SU-DHL-6 (cell line): Measurements from ENCODE around the gene INSL3.
A peak's percentile ranks its signal among the peaks of the same experiment; 100 is the strongest.

Source experiments
- H2AFZ ChIP-seq: fragments of 200-600 bp; sonication (generic); 2 replicates; pipeline ENCODE4 v1.6.1; 2014; ENCODE audit warnings: low read depth, mild to moderate bottlenecking, moderate library complexity, mixed read lengths, antibody characterized with exemption, low read length; ENCODE audit not compliant: severe bottlenecking
- H3F3A ChIP-seq: fragments of 200-600 bp; shearing (Covaris generic); 2 replicates; pipeline ENCODE4 v1.6.0; 2016; ENCODE audit warnings: antibody characterized with exemption, mild to moderate bottlenecking; ENCODE audit not compliant: insufficient read depth
- H3K27ac ChIP-seq: fragments of 200-600 bp; sonication (generic); 2 replicates; pipeline ENCODE4 v1.5.1; 2016; ENCODE audit warnings: low read depth, mild to moderate bottlenecking, low read length, moderate library complexity, mixed read lengths
- H3K27me3 ChIP-seq: fragments of 200-600 bp; sonication (generic), shearing (Covaris generic); 2 replicates; pipeline ENCODE4 v1.6.0; 2014; ENCODE audit warnings: mild to moderate bottlenecking, low read length
- H3K36me3 ChIP-seq: fragments of 200-600 bp; sonication (generic); 2 replicates; pipeline ENCODE4 v1.6.1; 2014; ENCODE audit warnings: mild to moderate bottlenecking, low read length, mixed read lengths
- H3K4me2 ChIP-seq: fragments of 300-600, 200-600 bp; shearing (Covaris generic), sonication (generic); 2 replicates; pipeline ENCODE4 v1.6.0; 2014; ENCODE audit warnings: low read length, low read depth, mild to moderate bottlenecking; ENCODE audit not compliant: poor library complexity, severe bottlenecking
- H3K4me3 ChIP-seq: fragments of 200-600 bp; sonication (generic); 2 replicates; pipeline ENCODE4 v1.5.1; 2014; ENCODE audit warnings: antibody characterized with exemption, low read length, mild to moderate bottlenecking, mixed read lengths; ENCODE audit not compliant: insufficient read depth, poor library complexity, severe bottlenecking
- H3K79me2 ChIP-seq: fragments of 200-600 bp; sonication (generic); 2 replicates; pipeline ENCODE4 v1.6.1; 2014; ENCODE audit warnings: mild to moderate bottlenecking, low read length, moderate library complexity; ENCODE audit not compliant: insufficient read depth
- H3K9ac ChIP-seq: fragments of 200-600 bp; sonication (generic); 2 replicates; pipeline ENCODE4 v1.7.0; 2014; ENCODE audit warnings: mild to moderate bottlenecking, low read length
- H3K9me2 ChIP-seq: fragments of 200-600 bp; sonication (generic); replicated peaks from 2 replicates; pipeline ENCODE4 v1.6.1; 2014; ENCODE audit warnings: low read length; ENCODE audit not compliant: insufficient read depth
- H3K9me3 ChIP-seq: fragments of 200-600 bp; sonication (generic); 2 replicates; pipeline ENCODE4 v1.6.1; 2014; ENCODE audit warnings: low read length, mixed read lengths; ENCODE audit not compliant: insufficient read depth
- H4K20me1 ChIP-seq: fragments of 200-600 bp; sonication (generic); 2 replicates; pipeline ENCODE4 v1.6.1; 2014; ENCODE audit warnings: low read depth, mild to moderate bottlenecking, antibody characterized with exemption, low read length, moderate library complexity, mixed read lengths
- EZH2phosphoT487 ChIP-seq: fragments of 200-600 bp; sonication (generic), shearing (Covaris generic); conservative IDR thresholded peaks from 2 replicates; pipeline ENCODE4 v1.6.1; 2018; ENCODE audit warnings: mild to moderate bottlenecking, antibody characterized with exemption, low read length, moderate library complexity, mixed read lengths
- TF ChIP-seq, protein P1 (sequence below): fragments of 200-600 bp; sonication (generic); IDR thresholded peaks from one replicate; pipeline ENCODE4 v1.5.1; 2017; ENCODE audit warnings: antibody characterized with exemption, mild to moderate bottlenecking, low read length, moderate library complexity; ENCODE audit not compliant: insufficient read depth, poor library complexity, severe bottlenecking

INSL3 gene

DNA sequence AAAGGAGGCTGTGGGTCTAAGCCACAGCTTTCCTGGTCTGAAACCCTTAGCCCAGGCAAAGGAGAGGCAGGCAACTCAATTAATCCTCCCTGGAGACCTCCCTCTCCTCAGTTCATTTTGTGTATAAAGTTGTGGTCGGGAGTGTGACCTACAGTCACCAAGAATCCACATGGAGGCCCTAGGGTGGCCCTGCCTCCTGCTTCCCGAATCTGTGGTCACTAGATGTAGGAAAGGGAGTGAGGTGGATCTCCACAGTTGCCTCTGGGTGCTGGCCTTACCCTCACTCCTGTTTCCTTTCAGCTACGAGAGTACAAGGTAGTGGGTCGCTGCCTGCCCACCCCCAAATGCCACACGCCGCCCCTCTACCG lies 39.7 kb upstream of the INSL3 start:
- H3K9me3 ChIP-seq: no peaks in the 10 kb centered on the region
- H3K9ac ChIP-seq: peak overlapping the region; percentile 85
- peaks cover 23% of the 10 kb centered on the region for H3K79me2 ChIP-seq
- H3K27me3 ChIP-seq: no peaks in the 10 kb centered on the region
- no peak overlapping the region for H2AFZ ChIP-seq
- peak overlapping the region; percentile 88 for H3K4me2 ChIP-seq
- peak overlapping the region; percentile 90 for H3K4me3 ChIP-seq
- TF ChIP-seq, protein P1, sequence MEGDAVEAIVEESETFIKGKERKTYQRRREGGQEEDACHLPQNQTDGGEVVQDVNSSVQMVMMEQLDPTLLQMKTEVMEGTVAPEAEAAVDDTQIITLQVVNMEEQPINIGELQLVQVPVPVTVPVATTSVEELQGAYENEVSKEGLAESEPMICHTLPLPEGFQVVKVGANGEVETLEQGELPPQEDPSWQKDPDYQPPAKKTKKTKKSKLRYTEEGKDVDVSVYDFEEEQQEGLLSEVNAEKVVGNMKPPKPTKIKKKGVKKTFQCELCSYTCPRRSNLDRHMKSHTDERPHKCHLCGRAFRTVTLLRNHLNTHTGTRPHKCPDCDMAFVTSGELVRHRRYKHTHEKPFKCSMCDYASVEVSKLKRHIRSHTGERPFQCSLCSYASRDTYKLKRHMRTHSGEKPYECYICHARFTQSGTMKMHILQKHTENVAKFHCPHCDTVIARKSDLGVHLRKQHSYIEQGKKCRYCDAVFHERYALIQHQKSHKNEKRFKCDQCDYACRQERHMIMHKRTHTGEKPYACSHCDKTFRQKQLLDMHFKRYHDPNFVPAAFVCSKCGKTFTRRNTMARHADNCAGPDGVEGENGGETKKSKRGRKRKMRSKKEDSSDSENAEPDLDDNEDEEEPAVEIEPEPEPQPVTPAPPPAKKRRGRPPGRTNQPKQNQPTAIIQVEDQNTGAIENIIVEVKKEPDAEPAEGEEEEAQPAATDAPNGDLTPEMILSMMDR: no peak
- no peak for TF ChIP-seq EZH2phosphoT487
- H3K36me3 ChIP-seq: peaks cover 23% of the 10 kb centered on the region
- peaks cover 51% of the 10 kb centered on the region for H3F3A ChIP-seq
- peak overlapping the region; percentile 45 for H3K27ac ChIP-seq
- no peaks in the 10 kb centered on the region for H3K9me2 ChIP-seq
- H4K20me1 ChIP-seq: peaks cover 5% of the 10 kb centered on the region; the same call in 1 of the 2 replicates

DNA sequence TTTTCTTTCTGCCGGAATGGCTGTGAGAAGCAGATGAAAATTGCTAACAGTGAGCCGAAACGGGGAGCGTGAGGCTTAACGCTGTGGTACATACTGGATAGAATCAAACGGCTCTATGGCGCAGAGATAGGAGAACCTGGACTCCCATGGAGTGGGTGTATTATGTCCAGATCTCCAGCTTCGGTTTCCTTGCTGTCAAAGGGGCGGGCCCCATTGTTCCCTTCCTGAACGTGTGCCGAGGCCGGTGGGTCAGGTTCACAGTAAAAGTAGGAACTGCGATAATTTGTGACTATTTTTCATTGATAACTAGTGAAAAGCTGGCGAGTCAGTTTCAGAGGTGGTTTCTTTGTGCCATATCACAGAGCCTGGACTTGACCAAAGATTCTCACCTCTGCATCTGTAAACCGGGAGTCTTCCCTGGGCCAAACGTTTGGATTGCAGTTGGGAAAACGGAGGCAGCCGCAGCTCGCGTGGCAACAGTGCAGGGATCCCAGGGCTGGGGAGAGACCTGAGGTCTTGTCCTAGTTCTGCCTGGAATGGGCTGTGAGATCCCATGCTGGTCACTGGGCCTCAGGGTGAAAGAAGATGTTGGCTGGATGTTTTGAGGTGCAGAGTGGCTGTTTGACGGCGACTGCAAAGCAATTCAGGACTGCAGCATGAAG lies 39.1 kb upstream of the INSL3 start:
- Histone ChIP-seq H3K9me3 (no peaks in the 10 kb centered on the region), H3K27me3 (no peaks in the 10 kb centered on the region), H3K9ac (peak overlapping the region; percentile 85), H3F3A (peaks cover 48% of the 10 kb centered on the region), H3K27ac (peak overlapping the region; percentile 45), H3K4me3 (peak overlapping the region; percentile 90), H3K9me2 (no peaks in the 10 kb centered on the region), H4K20me1 (peaks cover 5% of the 10 kb centered on the region; the same call in 1 of the 2 replicates), H2AFZ (no peak overlapping the region), H3K36me3 (peaks cover 23% of the 10 kb centered on the region), H3K4me2 (peak overlapping the region; percentile 88), H3K79me2 (peaks cover 23% of the 10 kb centered on the region)
- TF ChIP-seq, protein P1: no peak
- TF ChIP-seq EZH2phosphoT487: no peak

DNA sequence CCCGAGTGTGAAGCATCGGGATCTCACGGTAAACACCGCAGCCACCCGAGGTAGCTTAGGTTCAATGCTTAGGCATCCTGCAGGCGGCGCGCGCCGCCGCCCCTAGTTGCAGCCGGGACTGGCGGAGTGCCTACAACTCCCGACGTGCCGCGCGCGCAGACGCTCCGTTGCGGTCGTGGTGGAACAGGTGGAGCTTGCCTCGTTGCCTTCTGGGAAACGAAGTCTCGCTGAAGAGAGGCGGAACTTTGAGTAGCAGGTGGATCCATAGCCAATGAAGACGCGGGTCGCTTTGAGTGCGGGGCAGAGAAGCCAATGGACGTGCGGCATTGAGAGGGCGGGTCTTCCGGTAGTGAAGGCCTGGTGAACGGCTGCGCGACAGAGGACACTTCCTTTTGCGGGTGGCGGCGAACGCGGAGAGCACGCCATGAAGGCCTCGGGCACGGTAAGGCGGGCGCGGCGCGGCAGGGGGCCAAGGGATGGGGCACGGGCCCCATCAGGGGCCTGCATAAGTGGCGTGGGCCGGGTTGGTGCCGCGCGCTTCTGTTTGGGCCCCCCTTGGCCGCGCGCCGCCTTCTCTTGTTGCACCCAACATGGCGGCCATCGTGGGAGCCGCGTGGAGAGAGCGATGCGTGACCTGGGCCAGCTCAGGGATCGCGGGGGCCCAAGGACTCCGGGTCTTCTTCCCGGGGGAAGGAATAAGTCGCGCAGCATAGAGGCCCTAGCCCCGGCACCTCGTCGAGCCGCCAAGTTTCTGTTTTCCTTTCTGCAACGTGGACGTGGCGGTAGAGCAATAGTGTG lies 38.4 kb upstream of the INSL3 start, which contains the start of gene RPL18A:
Gene RPL18A (plus strand): TSS at position 378 of the 798 bp plus-strand sequence. CDS start 47 bp downstream, at position 425.
- Histone ChIP-seq H3F3A (peaks cover 41% of the 10 kb centered on the region), H3K9ac (peak within 1 kb of the TSS; percentile 85), H2AFZ (peak within 1 kb of the TSS; percentile 98), H3K9me2 (no peaks in the 10 kb centered on the region), H3K36me3 (peaks cover 23% of the 10 kb centered on the region), H3K9me3 (no peaks in the 10 kb centered on the region), H3K4me3 (peak within 1 kb of the TSS; percentile 90), H3K79me2 (peaks cover 23% of the 10 kb centered on the region), H3K27me3 (no peaks in the 10 kb centered on the region), H3K27ac (peak within 1 kb of the TSS; percentile 45), H4K20me1 (peaks cover 5% of the 10 kb centered on the region; the same call in 1 of the 2 replicates), H3K4me2 (peak within 1 kb of the TSS; percentile 88)
- TF ChIP-seq, protein P1: peak; percentile 70
- TF ChIP-seq EZH2phosphoT487: no peak
